HG03066 (cell line): ENCODE data around the gene MMP24OS.
"Not testable (repeated sequence)": the region's sequence is repeated elsewhere in the genome, so short reads cannot be mapped to it uniquely, and the experiment has no call there.

Experiments
- ATAC-seq: cut with Tn5 transposase; IDR thresholded peaks from one replicate; pipeline ENCODE4 v1.9.1; 2021; ENCODE audit warnings: low read depth; ENCODE audit not compliant: unreplicated experiment

MMP24OS gene

DNA sequence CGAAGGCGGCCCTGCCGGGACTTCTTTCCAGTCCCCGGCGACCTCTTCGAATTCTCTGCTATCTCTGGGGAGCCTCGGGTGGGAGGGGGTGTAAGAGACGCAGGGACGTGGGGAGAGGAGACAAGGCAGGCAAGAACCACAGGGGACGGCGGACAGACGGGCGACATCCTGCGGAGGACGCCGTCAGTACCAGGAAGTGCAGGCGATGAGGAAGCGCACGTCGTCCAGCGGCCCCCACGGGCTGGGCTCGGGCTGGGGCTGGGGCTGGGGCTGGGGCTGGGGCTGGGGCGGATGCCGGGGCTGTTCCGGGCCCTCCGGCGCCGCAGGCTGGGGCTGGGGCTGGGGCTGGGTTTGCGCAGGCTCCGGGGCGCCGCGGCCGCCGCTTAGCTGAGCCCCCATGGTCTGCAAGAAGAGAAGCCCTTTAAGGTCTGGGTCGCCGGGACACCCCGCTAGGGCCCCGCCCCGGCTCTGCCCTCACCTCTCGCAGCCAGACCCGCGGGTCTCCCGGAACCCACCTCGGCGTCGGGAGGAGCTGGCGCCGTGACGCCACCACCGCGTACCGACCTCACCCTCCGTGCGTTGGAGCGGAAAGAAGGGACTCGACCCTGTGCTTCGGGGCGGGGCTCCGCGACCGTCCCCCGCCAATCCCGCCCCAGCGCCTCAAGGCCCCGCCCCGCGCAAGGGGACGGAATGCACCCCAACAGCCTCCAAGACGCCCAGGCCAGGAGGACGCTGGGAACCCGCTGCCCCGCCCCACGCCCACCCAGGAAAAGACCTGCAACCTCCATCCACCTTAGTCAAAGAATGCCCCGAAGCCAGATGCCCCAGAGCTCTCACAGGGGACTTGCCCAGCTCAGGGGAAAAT lies at the start of gene MMP24OS:
TSS of gene MMP24OS (minus strand) at position 592 of the 865 bp plus-strand sequence. CDS start at position 399, 193 bp downstream.
- peak; percentile 80 for ATAC-seq

- ATAC-seq: no peak
Observed at GRCh38 chr20:35327074-35327976, 49.4 kb upstream of the MMP24OS start.

DNA sequence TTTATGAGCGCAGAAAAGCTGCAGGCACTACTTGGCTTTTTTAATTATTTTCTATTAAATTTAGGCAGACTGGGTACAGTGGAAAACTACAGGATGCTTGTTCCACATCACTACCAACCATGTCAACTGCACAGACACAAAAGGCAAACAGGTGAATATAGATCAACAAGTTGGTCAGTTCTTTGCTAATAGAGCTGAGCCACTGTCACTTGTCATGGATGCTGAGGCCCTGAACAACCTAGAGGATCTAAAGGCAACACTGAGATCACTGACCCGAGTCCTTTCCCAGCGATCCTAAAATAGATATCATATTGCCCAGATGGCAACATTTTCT lies 48.8 kb upstream of the MMP24OS start:
- no peak for ATAC-seq

DNA sequence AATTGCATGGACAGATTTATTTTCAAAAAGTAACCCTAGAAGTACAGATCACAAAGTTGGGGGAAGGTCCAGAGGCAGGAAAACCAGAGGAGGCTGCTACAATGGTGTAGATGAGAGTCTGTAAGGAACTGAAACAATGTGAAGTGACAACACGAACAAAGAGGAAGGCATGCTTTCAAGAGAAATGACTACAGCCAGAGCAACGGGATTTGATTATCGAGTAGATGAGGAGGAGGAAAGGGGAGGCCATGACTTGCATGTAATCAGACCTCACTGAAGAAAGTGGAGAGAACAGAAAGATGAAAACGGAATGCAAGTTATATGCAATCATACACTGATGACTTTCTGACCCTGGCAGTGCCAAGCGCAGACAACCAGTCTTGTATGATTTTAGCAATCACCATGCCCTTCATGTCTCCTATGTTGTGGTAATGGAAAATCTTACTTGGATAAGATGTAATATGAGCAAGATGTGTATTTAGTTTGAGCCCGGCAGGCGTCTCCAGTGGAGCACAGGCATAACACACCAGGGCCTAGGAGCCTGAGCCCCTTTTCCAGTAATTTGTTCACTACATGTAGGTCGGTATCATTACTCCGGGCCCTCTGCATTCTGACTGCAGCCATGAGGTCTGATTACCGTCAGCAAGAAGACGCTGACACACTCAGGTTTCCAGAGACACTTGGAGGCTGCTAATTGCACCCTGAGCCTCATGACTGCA lies 48.3 kb upstream of the MMP24OS start:
- ATAC-seq: no peak

DNA sequence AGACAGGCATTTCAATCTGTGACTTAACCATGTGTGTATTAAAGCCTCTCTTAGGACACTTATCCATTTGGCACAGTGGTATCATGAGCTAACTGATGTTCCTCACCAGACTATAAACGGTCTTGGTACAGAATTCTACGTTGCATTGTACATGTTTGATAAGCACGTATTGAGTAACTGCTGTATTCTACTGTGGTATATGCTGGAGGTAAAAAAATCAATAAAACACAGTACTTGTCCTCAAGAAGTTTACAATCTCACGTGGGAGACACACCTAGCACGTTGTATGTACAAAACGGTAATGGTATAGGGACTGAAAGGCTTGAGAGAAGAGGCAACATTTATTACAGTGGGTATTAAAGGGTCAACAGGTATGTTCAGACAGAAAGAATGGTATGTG lies 47.5 kb upstream of the MMP24OS start:
- ATAC-seq: no peak

DNA sequence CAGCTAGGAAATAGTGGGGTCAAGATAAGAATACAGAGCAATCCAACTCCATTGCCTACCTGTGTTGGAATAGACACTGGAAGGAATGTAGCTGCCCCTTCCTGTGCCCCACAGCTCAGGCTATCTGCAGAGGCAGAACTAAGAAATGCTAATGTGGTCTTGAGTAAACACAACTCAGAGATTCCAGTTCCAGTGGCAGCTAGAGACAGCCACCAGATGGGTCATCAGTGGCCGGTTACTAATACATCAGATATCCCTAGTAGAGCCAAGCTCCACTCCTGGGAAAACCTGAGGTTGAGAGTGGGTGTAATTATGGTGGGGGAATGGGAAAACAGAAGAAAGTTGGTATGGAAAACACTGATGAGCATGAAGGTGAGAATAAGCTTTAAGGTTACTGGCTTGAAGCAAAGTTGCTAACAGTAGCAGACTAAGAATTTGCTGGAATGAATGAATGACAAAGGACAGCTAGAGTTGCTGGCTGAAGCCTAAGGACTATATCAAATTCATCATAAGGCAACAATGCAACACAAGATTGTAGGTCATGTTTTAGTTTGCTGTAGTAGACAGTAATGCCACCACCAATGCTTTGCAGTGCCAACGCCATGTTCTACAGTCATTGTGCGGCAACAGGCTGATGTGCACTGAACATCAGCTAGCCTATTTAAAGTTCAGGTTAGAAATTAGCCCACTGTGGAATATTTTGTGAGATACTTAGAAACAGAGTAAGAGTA lies 42.6 kb upstream of the MMP24OS start:
- ATAC-seq: no peak

DNA sequence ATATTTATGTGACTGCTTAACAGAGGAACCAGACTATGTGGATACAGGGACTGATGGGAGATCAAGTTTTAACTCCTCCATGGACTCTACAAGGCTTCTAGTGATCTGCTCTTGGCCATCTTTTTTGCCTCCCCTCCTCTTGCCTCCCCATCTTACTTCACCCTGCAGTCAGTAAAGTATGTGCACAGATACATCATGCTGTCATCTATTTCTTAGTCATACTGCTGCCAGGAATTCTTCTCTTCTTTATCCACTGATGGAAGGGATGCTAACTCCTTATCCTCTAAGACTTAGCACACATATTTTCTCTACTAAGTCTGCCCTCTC lies 41.9 kb upstream of the MMP24OS start:
- no peak for ATAC-seq

GRCh38 chr20:35319192-35319870 lies 41.4 kb upstream of the MMP24OS start:
- ATAC-seq: no peak

- no peak for ATAC-seq
Observed at GRCh38 chr20:35318502-35319157, 40.7 kb upstream of the MMP24OS start.

- no peak for ATAC-seq
Observed at GRCh38 chr20:35317416-35318210, 39.7 kb upstream of the MMP24OS start.

DNA sequence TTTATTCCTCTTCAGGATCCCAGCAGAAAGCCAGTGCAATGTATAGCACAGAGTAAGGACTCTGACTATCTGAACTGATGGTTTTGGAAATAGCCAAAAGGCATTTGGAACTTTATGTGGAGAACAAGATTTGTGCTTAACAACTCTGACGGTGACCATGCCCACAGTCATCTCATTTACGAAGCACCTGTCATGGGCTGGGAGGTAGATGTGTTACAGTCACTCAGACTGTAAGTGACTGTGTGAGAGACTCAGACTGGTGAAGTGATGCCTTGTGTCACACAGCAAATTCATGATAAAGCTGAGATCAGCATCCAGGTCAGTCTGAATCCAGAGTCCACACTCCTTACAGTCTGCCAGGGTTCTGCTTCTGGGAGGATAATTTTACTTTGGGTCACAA lies 38.2 kb upstream of the MMP24OS start:
- no peak for ATAC-seq

- not testable (repeated sequence) for ATAC-seq
Observed at GRCh38 chr20:35315632-35316020, 37.7 kb upstream of the MMP24OS start.

DNA sequence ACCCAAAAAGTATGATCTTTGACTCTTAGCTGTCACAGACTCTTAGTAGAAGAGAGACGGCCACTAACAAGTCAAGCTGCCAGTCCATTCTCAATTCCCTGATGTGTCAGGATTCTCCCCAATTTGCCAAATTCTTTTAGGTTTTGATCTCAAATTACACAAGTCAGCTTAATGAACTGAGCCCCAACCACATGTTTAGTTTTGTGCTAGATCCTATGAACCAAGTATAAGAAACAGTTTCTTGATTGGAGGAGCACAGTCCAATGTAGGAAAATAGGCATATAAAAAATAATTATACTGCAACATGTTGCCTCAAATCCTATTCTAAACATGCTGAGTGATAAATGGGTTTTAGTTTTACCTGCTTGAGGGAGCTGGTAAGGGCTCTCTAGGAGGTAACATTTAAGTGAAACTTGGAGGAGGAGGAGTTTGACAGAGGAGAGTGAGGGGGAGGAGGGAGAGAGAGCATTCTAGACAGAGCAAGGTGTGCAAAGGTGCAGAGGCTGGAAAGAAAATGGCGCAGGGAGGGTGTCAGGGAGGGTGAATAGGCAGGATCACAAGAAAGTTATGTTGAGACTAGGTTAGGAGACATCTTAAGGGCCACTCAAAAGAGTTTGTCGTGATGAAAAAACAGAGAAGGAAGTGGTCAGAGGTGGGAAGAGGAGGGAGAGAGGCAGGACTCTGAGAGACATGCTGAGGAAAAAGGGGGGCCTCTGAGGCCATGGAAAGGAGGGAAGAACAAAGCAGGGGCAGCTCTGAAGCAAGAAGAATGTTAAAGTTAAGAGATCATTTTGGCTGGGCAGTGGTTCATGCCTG lies 37.1 kb upstream of the MMP24OS start:
- ATAC-seq: no peak

DNA sequence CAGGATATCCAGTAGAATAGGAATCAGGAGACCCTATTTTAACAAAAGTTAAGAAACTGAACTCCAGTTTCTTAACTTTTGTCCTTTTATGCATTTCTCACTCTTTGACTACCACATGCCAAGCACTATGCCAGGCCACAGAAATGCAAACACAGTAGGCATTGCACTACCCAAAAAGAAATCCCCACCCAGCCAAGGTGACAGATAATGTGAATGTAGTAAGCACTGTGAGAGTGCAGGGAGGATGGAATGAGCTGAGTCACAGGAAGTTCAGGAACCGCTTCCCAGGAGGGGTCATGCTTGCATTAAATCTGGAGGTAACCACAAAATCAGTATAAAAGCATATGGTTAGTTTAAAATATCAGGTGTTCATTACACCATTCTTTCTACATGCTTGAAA lies 34.4 kb upstream of the MMP24OS start:
- ATAC-seq: no peak

- ATAC-seq: no peak
Observed at GRCh38 chr20:35311822-35312221, 33.9 kb upstream of the MMP24OS start.

DNA sequence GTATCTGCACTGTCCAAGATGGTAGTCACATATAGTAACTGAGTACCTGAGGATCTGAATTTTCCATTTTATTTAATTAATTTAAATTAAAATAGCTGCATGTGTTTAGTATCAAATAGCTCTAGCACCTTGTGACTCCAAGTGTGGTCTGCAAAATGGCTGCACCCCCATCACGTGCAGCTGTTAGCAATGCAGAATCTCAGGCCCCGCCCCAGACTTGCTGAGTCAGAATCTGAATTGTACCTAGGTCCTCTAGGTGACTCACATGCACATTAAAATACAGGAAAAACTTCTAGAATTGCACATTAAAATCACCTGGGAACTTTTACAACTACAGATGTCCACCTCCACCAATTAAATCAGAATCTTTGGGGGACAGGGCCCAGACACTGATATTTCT lies 33.5 kb upstream of the MMP24OS start:
- ATAC-seq: no peak

DNA sequence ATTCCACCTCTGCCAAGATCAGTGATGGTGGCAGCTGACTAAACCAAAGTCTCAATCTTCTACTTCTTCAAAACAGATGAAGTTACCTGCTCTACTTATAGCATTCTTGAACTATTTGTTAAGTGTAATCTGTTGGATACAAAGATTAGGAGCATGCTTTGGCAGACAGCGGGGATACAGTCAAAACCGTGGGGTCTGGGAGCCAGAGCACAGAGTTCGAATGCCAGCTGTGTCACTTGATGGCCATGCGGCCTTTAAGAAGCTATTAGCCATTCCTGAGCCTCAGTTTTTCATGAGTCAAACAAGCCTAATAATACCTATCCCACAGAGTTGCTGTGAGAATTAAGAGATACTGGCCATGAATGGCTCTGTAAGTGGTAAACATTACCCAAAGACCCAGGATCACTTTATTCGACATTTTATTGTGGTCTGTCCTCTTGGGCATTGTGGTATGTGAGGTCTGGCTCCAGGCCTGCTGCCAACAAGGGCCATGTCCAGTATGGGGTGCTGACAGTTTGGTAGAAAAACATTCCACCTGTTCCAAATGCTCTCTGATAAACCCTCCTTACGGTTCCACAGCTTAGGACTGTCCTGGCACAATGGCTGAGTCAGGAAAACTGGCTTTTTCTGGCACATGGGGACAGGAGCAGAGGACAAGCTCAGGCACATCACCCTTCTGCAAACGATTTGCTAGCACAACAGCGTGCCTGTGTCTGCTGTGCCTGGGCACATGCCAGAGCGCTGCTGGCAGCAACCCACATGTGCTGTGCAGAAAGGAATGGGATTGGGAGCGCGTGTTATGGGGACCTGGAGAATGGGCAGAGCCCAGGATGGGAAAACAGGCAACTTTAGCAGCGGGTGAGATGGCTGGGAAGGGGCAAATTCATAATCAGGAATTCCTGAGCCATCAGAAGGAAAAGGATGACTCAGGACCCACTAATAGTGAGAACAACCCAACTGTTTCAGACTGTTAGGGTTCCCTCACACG lies 30.0 kb upstream of the MMP24OS start:
- no peak for ATAC-seq
